ENCODE measurements around the gene PLIN3.
"Not testable (repeated sequence)": the region's sequence is repeated elsewhere in the genome, so short reads cannot be mapped to it uniquely, and the experiment has no call there.

Gene PLIN3

DNA sequence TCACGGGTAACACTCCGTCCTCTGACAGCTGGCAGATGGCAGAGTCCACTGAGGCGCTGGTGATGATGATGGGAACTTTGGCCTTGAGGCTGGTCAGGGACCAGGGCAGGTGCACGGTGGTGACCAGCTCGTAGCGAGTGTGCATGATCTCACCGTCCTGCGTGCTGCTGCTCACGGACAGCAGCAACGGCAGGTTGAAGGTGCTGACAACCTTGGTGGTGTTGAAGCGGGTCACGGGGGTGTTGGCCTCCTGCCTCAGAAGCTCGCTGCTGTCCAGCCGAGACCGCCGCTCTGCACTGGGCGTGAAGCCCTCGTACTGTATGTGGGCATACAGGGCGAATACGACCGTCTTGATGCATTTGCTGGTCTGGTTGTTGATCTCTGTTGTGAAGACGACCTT is 23.6 kb upstream of the PLIN3 start:
- DNase-seq, result no peak

DNA sequence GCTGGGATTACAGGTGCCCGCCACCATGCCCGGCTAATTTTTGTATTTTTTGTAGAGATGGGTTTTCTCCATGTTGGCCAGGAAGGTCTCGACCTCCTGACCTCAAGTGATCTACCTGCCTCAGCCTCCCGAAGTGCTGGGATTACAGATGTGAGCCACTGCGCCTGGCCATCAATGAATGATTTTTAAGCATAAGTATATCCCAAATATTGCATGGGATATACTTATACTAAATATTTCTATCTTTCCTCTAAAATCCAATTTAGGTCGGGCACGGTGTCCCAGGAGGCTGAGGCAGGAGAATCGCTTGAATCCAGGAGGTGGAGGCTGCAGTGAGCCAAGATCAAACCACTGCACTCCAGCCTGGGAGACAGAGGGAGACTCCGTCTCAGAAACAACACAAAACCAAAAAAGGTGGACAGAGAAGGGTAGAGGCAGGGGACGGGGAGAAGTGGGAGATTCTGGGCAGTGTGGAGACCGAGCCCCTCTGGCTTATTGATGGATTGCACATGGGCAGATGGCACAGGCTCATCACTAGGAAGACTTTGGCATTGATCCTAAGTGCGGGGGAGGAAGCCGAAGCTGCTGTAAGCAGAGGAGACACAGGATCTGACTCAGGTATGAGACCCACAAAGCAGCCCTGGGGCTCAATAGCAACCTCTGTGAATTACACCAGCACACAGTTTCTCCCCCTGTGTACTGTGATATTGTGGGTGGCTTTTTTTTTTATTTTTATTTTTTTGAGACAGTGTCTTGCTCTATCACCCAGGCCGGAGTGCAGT is 21.8 kb upstream of the PLIN3 start:
- no peak for DNase-seq

DNA sequence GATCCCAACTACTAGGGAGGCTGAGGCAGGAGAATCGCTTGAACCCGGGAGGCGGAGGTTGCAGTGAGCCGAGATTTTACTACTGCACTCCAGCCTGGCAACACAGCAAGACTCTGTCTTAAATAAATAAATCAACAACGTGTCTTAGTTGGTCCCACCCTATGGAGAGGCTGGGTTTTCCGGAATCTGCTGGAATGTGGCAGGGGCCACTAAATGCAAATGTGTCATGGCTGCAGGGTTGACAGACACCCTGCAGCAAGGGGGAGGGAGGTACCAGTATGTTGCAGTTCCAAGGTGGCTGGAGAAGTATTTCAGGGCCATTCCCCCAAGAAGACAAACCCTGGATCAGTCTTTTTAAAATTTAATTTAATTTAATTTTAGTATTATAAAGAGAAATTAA is 20.3 kb upstream of the PLIN3 start:
- not testable (repeated sequence) for DNase-seq

DNA sequence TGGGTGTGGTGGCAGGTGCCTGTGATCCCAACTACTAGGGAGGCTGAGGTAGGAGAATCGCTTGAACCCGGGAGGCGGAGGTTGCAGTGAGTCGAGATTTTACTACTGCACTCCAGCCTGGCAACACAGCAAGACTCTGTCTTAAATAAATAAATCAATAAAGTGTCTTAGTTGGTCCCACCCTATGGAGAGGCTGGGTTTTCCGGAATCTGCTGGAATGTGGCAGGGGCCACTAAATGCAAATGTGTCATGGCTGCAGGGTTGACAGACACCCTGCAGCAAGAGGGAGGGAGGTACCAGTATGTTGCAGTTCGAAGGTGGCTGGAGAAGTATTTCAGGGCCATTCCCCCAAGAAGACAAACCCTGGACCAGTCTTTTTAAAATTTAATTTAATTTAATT is 17.5 kb upstream of the PLIN3 start:
- DNase-seq, result not testable (repeated sequence)

DNA sequence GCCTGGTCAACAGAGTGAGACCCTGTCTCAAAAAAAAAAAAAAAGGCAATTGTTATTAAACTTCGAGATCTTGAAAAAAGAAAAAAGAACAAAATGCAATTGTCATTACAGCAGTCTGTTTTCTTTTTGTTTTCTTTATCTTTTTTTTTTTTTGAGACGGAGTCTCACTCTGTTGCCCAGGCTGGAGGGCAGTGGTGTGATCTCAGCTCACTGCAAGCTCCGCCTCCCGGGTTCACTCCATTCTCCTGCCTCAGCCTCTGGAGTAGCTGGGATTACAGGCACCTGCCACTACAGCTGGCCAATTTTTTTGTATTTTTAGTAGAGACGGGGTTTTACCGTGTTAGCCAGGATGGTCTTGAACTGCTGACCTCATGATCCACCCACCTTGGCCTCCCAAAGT is 15.4 kb upstream of the PLIN3 start:
- DNase-seq, result not testable (repeated sequence)

DNA sequence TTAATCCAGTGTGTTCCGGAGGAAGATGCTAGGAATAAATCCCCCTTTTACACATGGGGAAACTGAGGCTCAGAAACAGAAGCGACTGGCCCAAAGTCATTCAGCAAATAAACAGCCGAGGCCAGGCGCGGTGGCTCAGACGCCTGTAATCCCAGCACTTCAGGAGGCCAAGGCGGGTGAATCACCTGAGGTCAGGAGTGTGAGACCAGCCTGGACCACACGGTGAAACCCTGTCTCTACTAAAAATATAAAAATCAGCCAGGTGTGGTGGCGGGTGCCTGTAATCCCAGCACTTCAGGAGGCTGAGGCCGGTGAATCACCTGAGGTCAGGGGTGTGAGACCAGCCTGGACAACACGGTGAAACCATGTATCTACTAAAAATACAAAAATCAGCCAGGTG is 11.6 kb upstream of the PLIN3 start:
- DNase-seq, result no peak

DNA sequence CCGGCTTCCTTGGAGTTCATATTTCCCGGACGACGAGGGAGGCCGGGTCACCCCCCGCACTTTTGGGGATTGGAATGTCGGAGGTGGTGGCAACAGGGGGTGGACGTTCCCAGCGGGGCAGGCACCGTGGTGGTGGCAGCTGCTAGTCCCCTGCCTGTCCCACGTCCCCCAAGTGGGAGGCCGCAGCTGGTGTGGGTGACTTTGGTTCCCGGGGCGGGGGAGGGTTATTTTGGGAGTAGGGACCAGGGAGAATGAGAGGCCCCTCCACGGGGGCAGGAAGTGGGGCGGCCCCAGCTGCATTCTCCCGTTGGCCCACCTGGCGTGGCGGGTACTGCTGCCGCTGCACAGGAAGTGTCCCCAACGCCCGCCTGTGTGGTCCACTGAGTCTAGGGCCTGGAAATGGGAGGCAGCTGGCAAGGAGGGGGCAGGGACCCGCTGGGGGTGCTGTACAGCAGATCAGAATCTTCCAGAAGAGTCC is 11.1 kb upstream of the PLIN3 start:
- DNase-seq, result no peak

DNA sequence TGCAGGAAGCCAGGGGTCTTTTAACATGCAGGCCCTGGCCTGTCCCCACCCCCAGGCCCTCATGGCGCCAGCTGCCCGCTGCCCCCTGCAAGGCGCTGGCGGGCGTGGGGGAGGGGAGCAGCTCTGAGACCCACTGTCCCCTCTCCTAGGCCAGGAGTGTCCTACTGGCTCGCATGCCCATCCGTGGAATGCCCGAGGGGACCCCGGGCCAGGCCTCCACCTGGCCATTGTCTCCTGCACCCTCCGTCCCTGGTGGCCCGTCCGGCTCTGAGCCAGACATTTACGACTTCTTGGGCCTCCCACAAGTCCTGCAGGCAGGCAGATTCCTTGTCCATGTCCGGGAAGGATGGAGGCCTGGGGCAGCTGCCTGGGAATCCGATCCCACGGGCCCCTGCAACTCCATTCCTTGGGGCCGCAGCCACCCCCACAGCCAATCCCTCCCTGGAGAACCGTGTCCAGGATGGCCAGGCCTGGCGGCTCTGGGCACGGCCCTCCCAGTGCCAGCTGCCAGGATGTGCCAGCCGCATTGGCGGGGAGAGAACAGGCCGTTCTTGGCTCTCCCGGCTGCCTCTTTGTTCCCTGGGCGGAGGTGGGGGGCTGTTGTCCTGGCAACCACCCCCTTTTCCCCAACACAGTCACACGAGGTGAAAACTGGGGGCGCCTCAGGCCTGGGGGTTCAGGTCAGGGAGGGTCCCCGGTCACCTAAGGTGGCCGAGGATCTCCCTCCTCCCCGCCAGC is 10.5 kb upstream of the PLIN3 start:
- DNase-seq, result no peak

DNA sequence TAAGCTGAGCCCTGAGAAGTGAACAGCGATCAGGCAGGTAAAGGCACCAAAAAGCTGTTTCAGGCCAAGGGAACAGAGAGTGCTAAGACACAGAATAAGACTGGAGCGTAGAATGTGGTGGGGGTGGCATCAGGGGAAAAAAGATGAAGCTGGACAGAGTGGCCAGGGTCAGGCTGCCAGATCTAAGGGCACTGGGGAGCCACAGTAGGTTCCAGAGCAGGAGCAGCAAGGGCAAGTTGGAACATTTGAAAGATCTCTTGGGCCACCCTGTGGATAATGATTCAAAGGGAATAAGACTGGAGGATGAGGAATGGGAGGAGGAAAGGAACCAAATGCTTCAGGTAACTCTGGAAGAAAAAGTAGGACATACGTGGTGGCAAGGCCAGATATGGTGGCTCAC is 6.5 kb upstream of the PLIN3 start:
- no peak for DNase-seq

DNA sequence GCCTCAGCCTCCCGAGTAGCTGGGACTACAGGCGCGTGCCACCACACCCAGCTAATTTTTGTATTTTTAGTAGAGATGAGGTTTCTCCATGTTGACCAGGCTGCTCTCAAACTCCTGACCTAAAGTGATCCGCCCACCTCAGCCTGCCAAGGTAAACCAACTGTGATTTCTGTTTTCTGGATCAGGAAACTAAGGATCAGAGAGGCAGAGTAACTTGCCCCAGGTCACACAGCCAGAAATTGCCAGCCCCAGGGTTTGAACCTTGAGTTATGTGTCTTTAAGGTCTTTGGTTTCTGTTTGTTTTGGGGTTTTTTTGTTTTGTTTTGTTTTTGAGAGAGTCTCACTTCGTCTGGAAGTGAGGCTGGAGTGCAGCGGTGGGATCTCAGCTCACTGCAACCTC is 4.2 kb upstream of the PLIN3 start:
- no peak for DNase-seq

DNA sequence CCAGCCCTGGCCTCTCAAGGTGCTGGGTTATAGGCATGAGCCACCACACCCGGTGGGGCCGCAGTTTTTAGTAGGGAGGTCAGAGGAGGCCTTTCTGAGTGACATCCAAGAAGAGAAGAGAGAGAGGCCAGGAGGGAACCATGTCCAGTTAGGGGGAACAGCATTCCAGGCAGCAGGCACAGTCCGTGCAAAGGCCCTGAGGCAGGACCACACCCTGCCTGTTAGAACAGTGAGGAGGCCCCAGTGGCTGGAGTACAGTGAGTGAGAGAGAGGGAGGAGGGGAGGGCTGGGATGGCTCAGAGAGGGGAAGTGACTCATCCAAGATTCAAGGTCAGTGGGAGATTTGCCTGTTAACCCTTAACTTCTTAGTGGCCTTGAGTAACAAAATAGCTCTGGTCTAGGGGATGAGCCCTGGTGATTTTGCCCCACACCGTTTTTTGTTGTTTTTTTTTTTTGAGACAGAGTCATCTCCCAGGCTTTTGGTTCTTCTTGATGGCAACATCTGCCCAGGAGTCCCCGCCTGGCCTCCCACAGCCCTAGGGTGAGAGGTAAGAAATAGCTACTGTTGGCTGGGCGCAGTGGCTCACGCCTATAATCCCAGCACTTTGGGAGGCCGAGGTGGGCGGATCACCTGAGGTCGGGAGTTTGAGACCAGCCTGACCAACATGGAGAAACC is 2.7 kb upstream of the PLIN3 start:
- no peak for DNase-seq

DNA sequence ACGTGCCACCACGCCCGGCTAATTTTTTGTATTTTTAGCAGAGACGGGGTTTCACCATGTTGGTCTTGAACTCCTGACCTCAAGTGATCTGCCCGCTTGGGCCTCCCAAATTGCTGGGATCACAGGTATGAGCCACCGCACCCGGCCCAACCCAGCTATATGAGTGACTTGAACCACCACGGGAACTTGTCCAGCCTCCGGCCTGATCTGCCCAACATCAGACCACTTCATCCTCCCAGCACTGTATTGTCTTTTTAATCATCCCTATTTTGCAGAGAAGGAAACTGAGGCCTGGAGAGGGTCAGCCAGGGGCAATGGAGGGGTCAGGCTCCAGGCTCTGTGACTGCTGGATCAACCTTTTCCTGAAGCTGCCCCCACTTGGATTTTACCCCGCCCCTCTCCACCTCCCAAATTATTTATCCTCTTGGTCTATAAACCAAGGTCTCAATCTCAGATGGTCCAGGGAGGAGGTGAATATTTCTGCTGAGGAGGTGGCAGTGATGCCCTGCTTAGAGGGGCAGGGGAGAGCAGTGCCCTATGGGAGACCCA is 893 bp upstream of the PLIN3 start:
- DNase-seq, result no peak

DNA sequence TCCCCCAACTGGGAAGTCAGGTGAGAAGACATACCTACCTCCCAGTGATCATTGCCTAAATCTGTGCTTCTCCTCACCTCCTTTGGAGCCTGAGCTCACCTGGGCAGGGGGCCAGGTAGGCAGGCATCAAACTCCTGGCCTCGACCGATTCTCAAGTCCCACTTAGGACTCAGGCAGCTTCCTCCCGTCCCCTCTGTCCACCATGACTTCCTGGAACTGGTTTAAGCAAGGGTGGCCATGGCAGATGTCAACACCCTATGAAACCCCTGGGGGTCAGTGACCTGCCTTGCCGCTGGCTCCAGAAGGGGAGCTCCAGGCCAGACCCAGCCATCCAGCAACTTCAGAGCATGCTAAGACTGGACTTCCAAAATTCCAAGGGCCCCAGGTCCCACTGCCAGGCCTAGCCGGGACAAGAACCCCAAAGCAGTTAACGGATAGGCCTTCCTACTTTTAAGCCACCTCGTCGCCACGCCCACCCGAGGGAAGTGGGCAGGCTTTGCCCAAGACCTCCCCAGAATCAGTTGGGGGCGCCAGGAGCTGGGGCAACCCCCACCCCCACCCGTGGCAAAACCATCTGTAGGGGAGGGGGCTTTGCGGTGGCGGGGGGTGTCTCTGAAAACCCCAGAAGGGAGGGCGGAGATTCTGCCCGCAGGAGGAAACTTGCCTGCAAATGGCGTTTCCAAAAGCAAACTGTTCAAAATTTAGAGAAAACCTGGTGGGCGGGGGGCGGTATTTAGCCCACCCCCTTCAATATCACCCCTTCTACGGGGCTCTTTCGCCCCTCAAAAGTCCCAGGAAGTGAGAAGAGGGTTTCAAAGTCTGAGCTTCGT is 657 bp downstream of the PLIN3 start:
- peak; percentile 63 for DNase-seq

DNA sequence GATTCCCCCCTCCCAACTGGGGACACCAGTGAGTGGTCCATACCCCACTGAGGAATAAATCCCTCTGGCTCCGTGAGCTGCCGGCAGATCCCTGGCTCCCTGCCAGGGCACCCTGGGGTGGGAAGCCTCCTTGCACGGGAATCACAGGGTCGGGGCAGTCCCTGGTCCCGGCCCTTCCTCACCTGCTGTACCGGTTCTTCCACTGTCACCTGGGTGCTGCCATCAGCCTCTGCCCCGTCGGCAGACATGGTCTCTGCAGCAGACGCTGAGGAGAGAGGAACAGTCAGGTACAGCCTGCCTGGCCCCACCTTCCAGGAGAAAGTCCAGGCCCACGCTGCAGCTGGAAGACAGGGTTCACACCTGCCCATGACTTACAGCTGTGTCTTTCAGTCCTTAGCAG is 6.3 kb downstream of the PLIN3 start:
- DNase-seq, result no peak

DNA sequence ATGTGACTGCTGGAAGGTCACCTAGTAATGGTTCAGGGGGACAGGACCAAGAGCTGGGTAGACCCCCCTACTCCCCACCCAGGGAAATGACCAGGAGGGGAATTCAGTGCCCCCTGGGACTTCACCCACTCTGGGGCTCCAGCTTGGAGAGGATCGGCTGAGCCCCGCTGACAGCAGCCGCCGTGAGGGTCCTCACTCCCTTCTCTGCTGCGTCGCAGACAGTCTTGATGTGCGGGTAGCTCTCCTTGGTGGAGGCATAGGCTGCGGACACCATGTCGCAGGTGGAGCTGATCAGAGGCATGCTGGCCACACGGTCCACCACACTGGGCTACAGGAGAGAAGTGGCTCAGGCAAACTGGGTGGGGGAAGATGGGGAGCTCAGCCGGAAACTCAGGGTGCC is 7.8 kb downstream of the PLIN3 start:
- DNase-seq, result no peak

DNA sequence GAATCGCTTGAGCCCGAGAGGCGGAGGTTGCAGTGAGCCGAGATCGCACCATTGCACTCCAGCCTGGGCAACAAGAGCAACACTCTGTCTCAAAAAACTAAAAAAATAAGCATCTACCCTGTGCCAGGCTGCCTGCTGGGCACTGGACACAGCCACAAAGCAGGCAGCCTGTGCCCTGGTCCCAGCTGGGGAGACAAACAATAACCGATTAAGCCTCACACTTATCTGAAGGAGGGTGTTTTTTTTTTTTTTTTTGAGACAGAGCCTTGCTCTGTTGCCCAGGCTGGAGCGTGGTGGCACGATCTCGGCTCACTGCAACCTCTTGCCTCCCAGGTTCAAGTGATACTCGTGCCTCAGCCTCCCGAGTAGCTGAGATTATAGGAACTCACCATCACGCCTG is 11.0 kb downstream of the PLIN3 start:
- DNase-seq, result not testable (repeated sequence)

DNA sequence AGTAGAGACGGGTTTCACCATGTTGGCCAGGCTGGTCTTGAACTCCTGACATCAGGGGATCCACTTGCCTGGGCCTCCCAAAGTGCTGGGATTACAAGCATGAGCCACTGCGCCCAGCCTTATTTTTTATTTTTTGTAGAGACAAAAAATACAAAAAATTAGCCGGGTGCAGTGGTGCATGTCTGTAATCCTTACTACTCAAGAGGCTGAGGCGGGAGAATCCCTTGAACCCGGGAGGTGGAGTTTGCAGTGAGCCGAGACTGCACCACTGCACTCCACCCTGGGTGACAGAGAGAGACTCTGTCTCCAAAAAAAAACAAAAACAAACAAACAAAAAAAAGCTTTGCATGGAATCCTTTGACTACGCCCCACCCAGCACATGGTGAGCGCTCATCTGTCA is 14.0 kb downstream of the PLIN3 start:
- DNase-seq, result not testable (repeated sequence)

DNA sequence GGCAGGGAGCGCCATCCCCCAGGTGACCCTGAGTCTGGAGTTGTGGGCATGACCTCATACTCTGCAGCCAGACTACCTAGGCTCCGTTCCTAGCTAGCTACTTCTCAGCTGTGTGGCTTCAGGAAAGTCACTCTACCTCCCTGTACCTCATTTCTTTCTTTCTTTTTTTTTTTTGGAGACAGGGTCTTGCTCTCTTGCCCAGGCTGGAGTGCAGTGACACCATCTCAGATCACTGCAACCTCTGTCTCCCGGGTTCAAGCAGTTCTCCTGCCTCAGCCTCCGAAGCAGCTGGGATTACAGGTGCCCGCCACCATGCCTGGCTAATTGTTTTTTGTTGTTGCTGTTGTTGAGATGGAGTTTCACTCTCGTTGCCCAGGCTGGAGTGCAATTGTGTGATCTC is 15.0 kb downstream of the PLIN3 start:
- DNase-seq, result no peak

DNA sequence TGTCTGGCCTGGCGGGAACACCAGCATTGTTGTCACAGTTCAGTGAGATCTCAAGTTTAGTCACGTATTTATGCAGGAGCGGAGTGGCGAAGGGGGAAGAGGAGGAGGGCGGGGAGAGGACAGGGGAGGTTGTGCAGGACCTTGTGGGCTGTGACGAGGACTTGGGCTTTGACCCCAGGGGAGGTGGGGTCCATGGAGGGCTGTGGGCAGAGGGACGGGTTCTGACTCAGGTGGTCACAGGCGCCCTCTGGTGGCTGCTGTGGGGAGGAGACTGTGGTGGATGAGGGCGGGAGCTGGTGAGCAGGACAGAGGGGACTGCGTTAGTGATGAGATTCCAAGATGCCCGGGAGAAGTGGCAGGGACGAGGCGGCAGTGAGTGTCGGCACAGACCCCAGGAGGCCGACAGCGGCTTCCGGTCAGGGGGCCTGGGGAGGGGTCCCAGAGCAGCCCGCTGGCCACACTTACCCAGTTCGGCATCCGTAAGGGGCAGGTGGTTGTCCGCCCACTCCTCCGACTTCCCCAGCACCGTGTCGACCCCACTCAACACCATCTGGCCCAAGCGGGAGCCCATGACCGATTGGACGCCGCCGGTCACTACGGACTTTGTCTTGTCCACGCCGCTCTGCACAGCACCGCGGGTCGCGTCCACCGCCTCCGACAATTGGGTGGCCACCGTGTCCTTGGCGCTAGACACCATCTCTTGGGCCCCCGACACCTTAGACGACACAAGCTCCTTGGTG is 15.7 kb downstream of the PLIN3 start:
- peak; percentile 76 for DNase-seq

DNA sequence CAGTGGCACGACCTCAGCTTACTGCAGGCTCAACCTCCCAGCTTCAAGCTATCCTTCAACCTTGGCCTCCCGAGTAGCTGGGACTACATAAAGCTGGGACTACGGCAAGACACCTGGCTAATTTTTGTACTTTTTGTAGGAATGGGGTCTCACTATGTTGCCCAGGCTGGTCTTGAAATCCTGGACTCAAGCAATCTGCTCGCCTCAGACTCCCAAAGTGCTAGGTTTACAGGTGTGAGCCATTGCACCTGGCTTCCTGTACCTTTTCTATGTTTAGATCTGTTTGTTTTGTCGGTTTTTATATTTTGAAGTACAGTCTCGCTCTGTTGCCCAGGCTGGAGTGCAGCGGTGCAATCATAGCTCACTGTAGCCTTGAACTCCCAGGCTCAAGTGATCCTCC is 18.4 kb downstream of the PLIN3 start:
- DNase-seq, result no peak

DNA sequence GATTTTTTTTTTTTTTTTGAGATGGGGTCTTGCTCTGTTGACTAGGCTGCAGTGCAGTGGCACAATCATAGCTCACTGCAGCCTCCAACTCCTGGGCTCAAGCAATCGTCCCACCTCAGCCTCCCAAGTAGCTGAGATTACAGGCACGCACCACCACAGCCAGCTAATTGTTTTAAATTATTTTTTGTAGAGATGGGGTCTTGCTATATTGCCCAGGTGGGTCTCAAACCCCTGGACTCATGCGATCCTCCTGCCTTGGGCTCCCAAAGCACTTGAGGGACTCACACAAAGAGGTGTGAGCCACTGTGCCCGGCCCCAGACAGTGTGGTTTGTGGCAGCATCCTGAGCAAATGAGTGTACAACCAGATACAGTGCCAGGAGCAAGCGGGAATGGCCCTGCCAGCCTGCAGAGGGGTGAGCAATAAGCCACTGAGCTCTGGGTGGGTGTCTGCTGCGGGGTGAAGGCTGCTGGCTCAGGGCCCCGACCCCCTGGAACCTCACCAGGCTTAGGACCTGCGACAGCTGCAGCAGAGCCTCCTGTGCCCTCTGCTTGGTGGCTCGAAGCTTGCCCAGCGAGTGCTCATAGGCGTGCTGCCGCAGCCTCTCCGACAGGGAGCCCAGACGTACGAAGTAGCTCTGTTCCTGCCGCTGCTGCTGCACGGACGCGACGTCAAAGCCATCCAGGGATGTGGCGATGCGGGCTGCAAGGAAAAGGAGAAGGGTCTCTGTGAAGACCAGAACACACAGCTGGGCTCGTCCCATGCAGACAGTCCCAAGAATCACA is 20.1 kb downstream of the PLIN3 start:
- DNase-seq, result no peak
